Type B pancreatic cell (in vitro differentiated cells): ENCODE data around the gene ACTR8. TPM values are rescaled to one million over a fixed set of nuclear protein-coding genes. Genes with fewer than 3 reads are reported as not detected.
A peak's percentile ranks its signal among the peaks of the same experiment; 100 is the strongest.

Experiments used
- DNase-seq: peaks from one replicate; pipeline ENCODE4 v3.0.0; 2021; ENCODE audit warnings: mixed read lengths; ENCODE audit not compliant: unreplicated experiment; ENCODE audit errors: extremely low spot score
- H3K27ac Mint-ChIP-seq: 2 replicates; pipeline ENCODE4 v1.8.0; 2021; ENCODE audit warnings: mild to moderate bottlenecking, mixed read lengths
- H3K27me3 Mint-ChIP-seq: 2 replicates; pipeline ENCODE4 v1.8.0; 2021; ENCODE audit warnings: mixed read lengths
- H3K36me3 Mint-ChIP-seq: 2 replicates; pipeline ENCODE4 v1.8.0; 2021; ENCODE audit warnings: mixed read lengths
- H3K4me1 Mint-ChIP-seq: one replicate; pipeline ENCODE4 v1.8.0; 2021; ENCODE audit warnings: mixed read lengths; ENCODE audit not compliant: unreplicated experiment
- H3K4me3 Mint-ChIP-seq: 2 replicates; pipeline ENCODE4 v1.8.0; 2021; ENCODE audit warnings: mild to moderate bottlenecking, mixed read lengths
- H3K9me3 Mint-ChIP-seq: 2 replicates; pipeline ENCODE4 v1.8.0; 2021; ENCODE audit warnings: mixed read lengths
- total RNA-seq: library from RNA; stranded (reverse); gene quantifications from 2 replicates; pipeline ENCODE4 v1.2.1, GENCODE V29; 2021; ENCODE audit warnings: low replicate concordance
- TF ChIP-seq, protein P1 (sequence below): fragments of 200-600 bp; sonication (generic); conservative IDR thresholded peaks from 2 replicates; pipeline ENCODE4 v1.5.0; 2021; ENCODE audit warnings: antibody characterized with exemption, mild to moderate bottlenecking

The ACTR8 gene
- total RNA-seq, 1 donor from 2014 or later, result 46.7 TPM

DNA sequence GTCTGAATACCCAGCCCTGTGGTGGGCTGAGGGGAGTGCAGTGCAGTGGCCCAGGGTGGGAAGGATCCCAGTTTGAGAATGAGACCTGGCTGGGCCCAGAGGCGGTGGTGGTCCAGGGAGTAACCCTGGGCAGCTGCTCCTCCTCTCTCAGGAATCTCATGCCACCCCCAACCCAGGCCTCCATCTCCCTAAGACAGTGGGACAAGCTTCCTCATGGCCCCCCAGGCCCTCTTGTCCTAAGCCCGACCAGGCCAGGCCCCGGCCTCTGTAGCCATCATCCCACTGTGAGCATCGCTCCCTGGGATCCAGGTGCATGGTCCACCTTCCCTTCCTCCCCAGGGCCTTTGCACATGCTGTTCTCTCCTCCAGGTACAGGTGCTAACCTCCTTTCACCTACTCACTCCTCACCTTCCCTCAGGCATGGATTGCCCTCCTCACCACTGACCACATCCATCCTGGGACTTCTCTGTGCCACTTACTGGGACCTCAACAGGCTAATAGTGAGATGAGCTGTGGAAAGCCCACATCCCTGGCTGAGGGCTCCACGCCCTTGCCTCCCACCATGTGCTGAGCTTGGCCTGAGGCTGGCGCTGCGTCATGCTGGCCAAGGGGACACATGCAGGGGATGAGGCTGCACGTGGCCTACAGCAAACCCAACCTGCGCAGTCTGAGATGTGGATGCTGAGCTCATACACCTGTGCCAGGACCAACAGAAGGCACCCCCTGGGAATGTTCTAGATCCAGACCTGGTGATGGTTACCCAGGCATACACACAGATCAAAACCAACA is 45.7 kb downstream of the ACTR8 start:
- TF ChIP-seq, protein P1, sequence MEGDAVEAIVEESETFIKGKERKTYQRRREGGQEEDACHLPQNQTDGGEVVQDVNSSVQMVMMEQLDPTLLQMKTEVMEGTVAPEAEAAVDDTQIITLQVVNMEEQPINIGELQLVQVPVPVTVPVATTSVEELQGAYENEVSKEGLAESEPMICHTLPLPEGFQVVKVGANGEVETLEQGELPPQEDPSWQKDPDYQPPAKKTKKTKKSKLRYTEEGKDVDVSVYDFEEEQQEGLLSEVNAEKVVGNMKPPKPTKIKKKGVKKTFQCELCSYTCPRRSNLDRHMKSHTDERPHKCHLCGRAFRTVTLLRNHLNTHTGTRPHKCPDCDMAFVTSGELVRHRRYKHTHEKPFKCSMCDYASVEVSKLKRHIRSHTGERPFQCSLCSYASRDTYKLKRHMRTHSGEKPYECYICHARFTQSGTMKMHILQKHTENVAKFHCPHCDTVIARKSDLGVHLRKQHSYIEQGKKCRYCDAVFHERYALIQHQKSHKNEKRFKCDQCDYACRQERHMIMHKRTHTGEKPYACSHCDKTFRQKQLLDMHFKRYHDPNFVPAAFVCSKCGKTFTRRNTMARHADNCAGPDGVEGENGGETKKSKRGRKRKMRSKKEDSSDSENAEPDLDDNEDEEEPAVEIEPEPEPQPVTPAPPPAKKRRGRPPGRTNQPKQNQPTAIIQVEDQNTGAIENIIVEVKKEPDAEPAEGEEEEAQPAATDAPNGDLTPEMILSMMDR, result no peak
- Mint-ChIP-seq H3K4me3 (no peak overlapping the region), H3K9me3 (no peaks in the 10 kb centered on the region), H3K36me3 (peaks cover 4% of the 10 kb centered on the region), H3K4me1 (peaks cover 3% of the 10 kb centered on the region), H3K27ac (no peak overlapping the region), H3K27me3 (no peaks in the 10 kb centered on the region)
- DNase-seq, result peak; percentile 39

DNA sequence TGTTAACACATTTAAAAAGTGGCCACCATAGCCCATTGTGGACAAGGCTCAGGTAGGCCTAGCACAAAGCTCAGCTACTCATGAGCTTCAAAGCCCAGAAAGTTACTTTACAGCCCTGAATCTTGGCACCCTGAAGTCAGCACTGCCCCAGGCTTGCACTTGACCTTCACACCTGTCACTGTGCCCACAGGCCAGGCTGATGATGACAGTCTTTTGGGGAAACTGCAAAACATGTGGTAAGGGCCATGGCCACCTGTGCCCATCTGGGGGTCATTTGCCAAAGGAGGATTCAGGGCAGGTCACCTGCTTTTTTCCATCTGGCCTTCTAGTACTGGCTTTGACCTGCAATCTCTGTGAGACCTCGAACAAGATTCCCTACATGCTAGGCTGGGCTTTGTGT is 46.7 kb downstream of the ACTR8 start:
- Mint-ChIP-seq H3K4me3 (no peak overlapping the region), H3K4me1 (peaks cover 3% of the 10 kb centered on the region), H3K9me3 (no peaks in the 10 kb centered on the region), H3K27me3 (no peaks in the 10 kb centered on the region), H3K27ac (no peak overlapping the region), H3K36me3 (peaks cover 4% of the 10 kb centered on the region)
- TF ChIP-seq, protein P1, result no peak
- no peak for DNase-seq

DNA sequence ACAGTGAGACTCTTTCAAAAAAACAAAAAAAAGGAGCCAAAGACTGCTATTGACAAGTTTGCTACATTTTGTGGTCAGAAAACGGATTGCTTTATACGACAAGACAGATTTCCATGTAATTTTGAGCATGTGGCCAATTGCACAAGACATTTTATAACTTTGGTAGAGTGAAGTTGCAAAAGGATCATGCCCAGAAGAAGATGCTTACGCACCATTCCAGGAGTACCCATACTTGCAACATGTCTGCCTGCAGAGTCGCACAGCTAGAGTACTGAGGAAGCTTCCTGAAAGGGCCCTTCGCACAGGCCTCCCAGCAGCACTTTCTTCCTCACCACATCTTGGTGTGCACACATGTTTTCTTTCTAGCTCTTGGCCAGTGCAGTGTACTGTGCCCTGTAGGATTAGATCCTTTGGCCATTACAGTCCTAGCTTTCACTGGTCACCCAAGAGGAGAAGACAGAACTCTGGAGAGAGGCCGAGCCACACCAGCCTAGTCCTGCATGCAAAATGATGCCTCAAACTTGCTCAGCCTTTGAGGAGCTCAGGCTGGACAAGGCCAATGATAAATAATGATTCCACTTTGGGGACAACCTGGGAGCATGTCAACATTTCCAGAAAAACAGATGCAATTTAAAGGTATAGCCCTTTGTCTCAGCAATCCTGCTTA is 47.4 kb downstream of the ACTR8 start:
- no peak for DNase-seq
- H3K27me3 Mint-ChIP-seq, result no peaks in the 10 kb centered on the region
- H3K9me3 Mint-ChIP-seq, result no peaks in the 10 kb centered on the region
- no peak overlapping the region for H3K4me3 Mint-ChIP-seq
- peaks cover 4% of the 10 kb centered on the region for H3K36me3 Mint-ChIP-seq
- TF ChIP-seq, protein P1, result no peak
- H3K4me1 Mint-ChIP-seq, result peaks cover 3% of the 10 kb centered on the region
- H3K27ac Mint-ChIP-seq, result no peak overlapping the region

DNA sequence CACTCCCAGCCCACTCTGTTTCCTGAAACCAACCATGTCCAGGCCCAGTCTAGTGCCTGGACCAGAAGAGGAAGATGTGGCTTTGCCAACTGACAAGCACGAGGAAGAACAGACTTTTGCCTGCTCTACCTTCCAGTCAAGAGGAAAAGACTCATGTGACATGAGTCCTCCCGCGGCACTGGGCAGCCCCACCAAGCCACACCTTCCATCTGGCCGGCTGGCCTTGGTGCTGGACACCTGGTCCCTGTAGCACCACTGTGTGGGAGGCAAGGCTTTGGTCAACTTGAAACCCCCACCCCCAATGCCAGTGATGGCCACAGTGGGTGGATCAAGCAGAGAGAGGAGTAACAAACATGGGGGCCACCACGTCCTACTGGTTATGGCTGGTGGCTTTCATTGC is 48.3 kb downstream of the ACTR8 start:
- H3K9me3 Mint-ChIP-seq, result no peaks in the 10 kb centered on the region

DNA sequence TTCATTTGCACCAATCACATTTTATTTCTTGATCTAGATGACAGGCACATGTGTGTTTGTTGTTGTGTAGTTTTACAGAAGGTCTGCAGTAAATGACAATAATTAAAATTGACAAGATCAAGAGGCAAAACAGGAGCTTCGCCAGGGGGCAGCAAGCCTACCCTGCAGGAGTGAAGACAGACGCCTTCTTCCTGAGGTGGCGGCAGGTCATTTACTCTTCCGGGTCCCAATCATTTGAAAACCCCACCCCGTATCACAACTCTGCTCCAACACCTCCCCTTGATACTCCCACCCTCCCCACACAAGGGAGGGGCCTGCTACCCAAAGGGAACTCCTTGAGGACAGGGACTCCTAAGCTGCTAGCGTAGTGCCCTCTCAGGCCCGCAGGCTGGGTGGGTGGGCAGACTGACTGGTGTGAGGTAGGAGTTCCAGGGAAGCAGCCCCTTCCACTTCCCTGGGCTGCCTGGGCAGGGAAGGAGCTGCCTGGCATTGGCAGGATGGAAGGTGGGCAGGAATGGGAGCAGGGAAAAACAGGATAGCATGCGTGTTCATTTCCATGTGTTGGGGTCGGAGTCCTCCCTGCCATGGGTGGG is 48.8 kb downstream of the ACTR8 start:
- Mint-ChIP-seq H3K36me3 (peaks cover 4% of the 10 kb centered on the region), H3K27me3 (no peaks in the 10 kb centered on the region), H3K27ac (no peak overlapping the region), H3K4me3 (no peak overlapping the region), H3K4me1 (peaks cover 3% of the 10 kb centered on the region), H3K9me3 (no peaks in the 10 kb centered on the region)
- no peak for DNase-seq
- TF ChIP-seq, protein P1, result no peak

More for the DNA sequence above, 48.3 kb downstream of the ACTR8 start:
- Mint-ChIP-seq H3K27ac (no peak overlapping the region), H3K36me3 (peaks cover 4% of the 10 kb centered on the region), H3K27me3 (no peaks in the 10 kb centered on the region), H3K4me1 (peaks cover 3% of the 10 kb centered on the region), H3K4me3 (no peak overlapping the region)
- DNase-seq, result no peak
- TF ChIP-seq, protein P1, result no peak
